Nephron (organoid): ENCODE data around the gene PRRT1.

Source experiments
- H3K27ac Mint-ChIP-seq, 3 experiments: 2 replicates each; pipeline ENCODE4 v1.8.0; 2020; ENCODE audit warnings: mixed read lengths in 3 of 3, mild to moderate bottlenecking in 2 of 3, moderate library complexity in 1 of 3
- H3K27me3 Mint-ChIP-seq: 2 replicates; pipeline ENCODE4 v1.8.0; 2021; ENCODE audit warnings: low read depth, mild to moderate bottlenecking, moderate library complexity, mixed read lengths
- H3K36me3 Mint-ChIP-seq: 2 replicates; pipeline ENCODE4 v1.8.0; 2020; ENCODE audit warnings: low read depth, mixed read lengths
- H3K4me1 Mint-ChIP-seq: 2 replicates; pipeline ENCODE4 v1.8.0; 2020; ENCODE audit warnings: mixed read lengths
- H3K4me3 Mint-ChIP-seq, 3 experiments: 2 replicates each; pipeline ENCODE4 v1.8.0; 2020; ENCODE audit warnings: mild to moderate bottlenecking in 3 of 3, mixed read lengths in 3 of 3, moderate library complexity in 2 of 3
- H3K9me3 Mint-ChIP-seq: 2 replicates; pipeline ENCODE4 v1.8.0; 2020; ENCODE audit warnings: mixed read lengths
- CTCF ChIP-seq, 3 experiments: fragments of 200-600 bp; sonication (generic); IDR thresholded peaks; one replicate each; pipeline ENCODE4 v1.5.0; 2021; ENCODE audit warnings: antibody characterized with exemption in 3 of 3; ENCODE audit not compliant: unreplicated experiment in 3 of 3

PRRT1 gene

GRCh38 chr6:32183483-32184083, 31.8 kb upstream of the PRRT1 start:
- no peaks in the 10 kb centered on the region for H3K27me3 Mint-ChIP-seq
- no peak for TF ChIP-seq CTCF (IDR thresholded peaks at IDR 0.05; ENCODE audit: unreplicated experiment in 3 of 3)
- peak overlapping the region in 2 of 3 experiments; percentile 48 to 49 for H3K27ac Mint-ChIP-seq
- H3K4me1 Mint-ChIP-seq, result peaks cover 51% of the 10 kb centered on the region
- H3K9me3 Mint-ChIP-seq, result no peaks in the 10 kb centered on the region
- peaks cover 46% of the 10 kb centered on the region for H3K36me3 Mint-ChIP-seq
- H3K4me3 Mint-ChIP-seq, result no peak overlapping the region

- no peaks in the 10 kb centered on the region for H3K9me3 Mint-ChIP-seq
- no peaks in the 10 kb centered on the region for H3K27me3 Mint-ChIP-seq
- no peak overlapping the region for H3K4me3 Mint-ChIP-seq
- H3K27ac Mint-ChIP-seq, result peak overlapping the region in 2 of 3 experiments; percentile 48 to 49
- H3K36me3 Mint-ChIP-seq, result peaks cover 46% of the 10 kb centered on the region
- peaks cover 48% of the 10 kb centered on the region for H3K4me1 Mint-ChIP-seq
- no peak for TF ChIP-seq CTCF (IDR thresholded peaks at IDR 0.05; ENCODE audit: unreplicated experiment in 3 of 3)
Measured at GRCh38 chr6:32183030-32183429, 31.3 kb upstream of the PRRT1 start.

GRCh38 chr6:32182555-32182981, 30.8 kb upstream of the PRRT1 start:
- Mint-ChIP-seq H3K36me3 (peaks cover 44% of the 10 kb centered on the region), H3K4me1 (peaks cover 44% of the 10 kb centered on the region), H3K27ac (peak overlapping the region in 1 of 3 experiments; percentile 48), H3K27me3 (no peaks in the 10 kb centered on the region), H3K4me3 (no peak overlapping the region), H3K9me3 (no peaks in the 10 kb centered on the region)
- TF ChIP-seq CTCF (IDR thresholded peaks at IDR 0.05; ENCODE audit: unreplicated experiment in 3 of 3), result no peak

GRCh38 chr6:32181915-32182529, 30.3 kb upstream of the PRRT1 start:
- Mint-ChIP-seq H3K4me3 (no peak overlapping the region), H3K27ac (no peak overlapping the region), H3K27me3 (no peaks in the 10 kb centered on the region), H3K4me1 (peaks cover 40% of the 10 kb centered on the region), H3K9me3 (no peaks in the 10 kb centered on the region), H3K36me3 (peaks cover 39% of the 10 kb centered on the region)
- TF ChIP-seq CTCF (IDR thresholded peaks at IDR 0.05; ENCODE audit: unreplicated experiment in 3 of 3), result no peak

- Mint-ChIP-seq H3K4me1 (peaks cover 40% of the 10 kb centered on the region), H3K9me3 (no peaks in the 10 kb centered on the region), H3K4me3 (peak overlapping the region; percentile 77 to 89 (median 87)), H3K27ac (no peak overlapping the region), H3K27me3 (no peaks in the 10 kb centered on the region), H3K36me3 (peaks cover 31% of the 10 kb centered on the region)
- TF ChIP-seq CTCF (IDR thresholded peaks at IDR 0.05; ENCODE audit: unreplicated experiment in 3 of 3), result no peak
Measured at GRCh38 chr6:32181148-32181702, 29.5 kb upstream of the PRRT1 start.
